SK-N-SH treated with all-trans-retinoic acid at 6 μM for 48 hours (cell line): ENCODE results near the gene CFTR.

Experiments used
- ATAC-seq: fragments of 200-7000 bp; cut with Tn5 transposase; 3 replicates; pipeline ENCODE4 v1.9.1; 2020; ENCODE audit warnings: mild to moderate bottlenecking, moderate library complexity
- ARNTL ChIP-seq: fragments of 450-650 bp; formaldehyde crosslinking; IDR thresholded peaks from 2 replicates; pipeline ENCODE4 v1.5.0; 2020; ENCODE audit warnings: low read depth, mild to moderate bottlenecking, moderate library complexity, borderline replicate concordance
- BACH2 ChIP-seq: fragments of 250-450 bp; sonication (Bioruptor Pico); IDR thresholded peaks from 2 replicates; pipeline ENCODE4 v1.9.0; 2021; ENCODE audit warnings: mild to moderate bottlenecking, borderline replicate concordance
- CSDC2 ChIP-seq: fragments of 250-450 bp; sonication (Bioruptor Pico); IDR thresholded peaks from 2 replicates; pipeline ENCODE4 v1.5.0; 2020; ENCODE audit warnings: mild to moderate bottlenecking, moderate library complexity
- ESRRG ChIP-seq: fragments of 250-450 bp; sonication (Bioruptor Pico); IDR thresholded peaks from 2 replicates; pipeline ENCODE4 v1.6.1; 2021; ENCODE audit warnings: mild to moderate bottlenecking
- GLIS3 ChIP-seq: fragments of 250-450 bp; sonication (Bioruptor Pico); IDR thresholded peaks from 2 replicates; pipeline ENCODE4 v1.5.0; 2020; ENCODE audit warnings: mild to moderate bottlenecking, moderate library complexity
- ISL1 ChIP-seq: fragments of 250-450 bp; sonication (Bioruptor Pico); IDR thresholded peaks from 2 replicates; pipeline ENCODE4 v2.1.2; 2022; ENCODE audit warnings: mild to moderate bottlenecking, moderate library complexity
- OSR1 ChIP-seq: fragments of 250-450 bp; sonication (Bioruptor Pico); IDR thresholded peaks from 2 replicates; pipeline ENCODE4 v1.8.0; 2022; ENCODE audit warnings: moderate library complexity, mild to moderate bottlenecking, inconsistent platforms
- PPARA ChIP-seq: fragments of 250-450 bp; sonication (Bioruptor Pico); IDR thresholded peaks from 2 replicates; pipeline ENCODE4 v1.5.0; 2020; ENCODE audit warnings: mild to moderate bottlenecking, borderline replicate concordance
- RARB ChIP-seq: fragments of 250-450 bp; sonication (Bioruptor Pico); IDR thresholded peaks from 2 replicates; pipeline ENCODE4 v1.8.0; 2021; ENCODE audit warnings: mild to moderate bottlenecking, moderate library complexity
- TCF4 ChIP-seq: fragments of 250-450 bp; sonication (Bioruptor Pico); IDR thresholded peaks from 2 replicates; pipeline ENCODE4 v1.8.0; 2021; ENCODE audit warnings: mild to moderate bottlenecking, moderate library complexity, borderline replicate concordance
- TOX ChIP-seq: fragments of 250-450 bp; sonication (Bioruptor Pico); IDR thresholded peaks from 2 replicates; pipeline ENCODE4 v1.8.0; 2021; ENCODE audit warnings: mild to moderate bottlenecking, moderate library complexity, borderline replicate concordance
- ZC3H10 ChIP-seq: fragments of 250-450 bp; sonication (Bioruptor Pico); IDR thresholded peaks from 2 replicates; pipeline ENCODE4 v1.5.1; 2021; ENCODE audit warnings: mild to moderate bottlenecking, moderate library complexity
- ZFP3 ChIP-seq: fragments of 250-450 bp; sonication (Bioruptor Pico); IDR thresholded peaks from 2 replicates; pipeline ENCODE4 v1.5.0; 2020; ENCODE audit warnings: mild to moderate bottlenecking, moderate library complexity
- ZFP30 ChIP-seq: fragments of 450-650 bp; formaldehyde crosslinking; IDR thresholded peaks from 2 replicates; pipeline ENCODE4 v1.5.0; 2022; ENCODE audit warnings: mild to moderate bottlenecking, moderate library complexity
- ZNF565 ChIP-seq: fragments of 450-650 bp; formaldehyde crosslinking; conservative IDR thresholded peaks from 2 replicates; pipeline ENCODE4 v1.5.0; 2020; ENCODE audit warnings: low read depth, mild to moderate bottlenecking, moderate library complexity
- ZNF70 ChIP-seq: fragments of 450-650 bp; formaldehyde crosslinking; IDR thresholded peaks from 2 replicates; pipeline ENCODE4 v1.5.0; 2020; ENCODE audit warnings: mild to moderate bottlenecking, moderate library complexity
- ZNF8 ChIP-seq: fragments of 450-650 bp; formaldehyde crosslinking; IDR thresholded peaks from 2 replicates; pipeline ENCODE4 v1.5.0; 2020; ENCODE audit warnings: mild to moderate bottlenecking, moderate library complexity
- TF ChIP-seq, protein P1 (sequence below): fragments of 250-450 bp; sonication (Bioruptor Pico); IDR thresholded peaks from 2 replicates; pipeline ENCODE4 v1.5.0; 2020; ENCODE audit warnings: mild to moderate bottlenecking, moderate library complexity
- TF ChIP-seq, protein P2 (sequence below): fragments of 250-450 bp; sonication (Bioruptor Pico); IDR thresholded peaks from 2 replicates; pipeline ENCODE4 v1.8.0; 2021; ENCODE audit warnings: low read depth, mild to moderate bottlenecking, moderate library complexity, borderline replicate concordance
- TF ChIP-seq, protein P3 (sequence below): fragments of 250-450 bp; sonication (Bioruptor Pico); IDR thresholded peaks from 2 replicates; pipeline ENCODE4 v1.5.1; 2021; ENCODE audit warnings: mild to moderate bottlenecking, moderate library complexity
- TF ChIP-seq, protein P4 (sequence below): fragments of 250-450 bp; sonication (Bioruptor Pico); IDR thresholded peaks from 2 replicates; pipeline ENCODE4 v1.8.0; 2020; ENCODE audit warnings: mild to moderate bottlenecking, moderate library complexity, borderline replicate concordance
- TF ChIP-seq, protein P5 (sequence below): fragments of 250-450 bp; sonication (Bioruptor Pico); IDR thresholded peaks from 2 replicates; pipeline ENCODE4 v1.5.1; 2020; ENCODE audit warnings: low read depth, mild to moderate bottlenecking, moderate library complexity

CFTR gene

DNA sequence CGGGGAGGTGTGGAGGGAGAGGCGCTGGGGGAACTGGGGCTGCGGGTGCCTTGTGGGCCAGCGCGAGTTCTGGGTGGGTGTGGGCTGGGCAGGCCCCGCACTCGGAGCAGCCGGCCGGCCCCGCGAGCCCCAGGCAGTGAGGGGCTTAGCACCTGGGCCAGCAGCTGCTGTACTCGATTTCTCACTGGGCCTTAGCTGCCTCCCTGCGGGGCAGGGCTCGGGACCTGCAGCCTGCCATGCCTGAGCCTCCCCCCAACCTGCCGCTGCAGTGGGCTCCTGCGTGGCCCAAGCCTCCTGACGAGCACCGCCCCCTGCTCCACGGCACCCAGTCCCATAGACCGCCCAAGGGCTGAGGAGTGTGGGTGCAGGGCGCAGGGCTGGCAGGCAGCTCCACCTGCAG lies 116.3 kb downstream of the CFTR start:
- no peak for ATAC-seq
- TF ChIP-seq ZFP30 (CRISPR knock-in tag): no peak
- no peak for TF ChIP-seq RARB (CRISPR knock-in tag)
- no peak for TF ChIP-seq GLIS3 (CRISPR knock-in tag)
- TF ChIP-seq OSR1 (CRISPR knock-in tag): no peak
- no peak for TF ChIP-seq TCF4 (CRISPR knock-in tag)
- TF ChIP-seq ZFP3 (CRISPR knock-in tag): no peak
- no peak for TF ChIP-seq CSDC2 (CRISPR knock-in tag)
- no peak for TF ChIP-seq PPARA
- no peak for TF ChIP-seq ZNF565 (CRISPR knock-in tag)
- no peak for TF ChIP-seq ZC3H10 (CRISPR knock-in tag)
- TF ChIP-seq BACH2 (CRISPR knock-in tag): no peak
- TF ChIP-seq, protein P1, sequence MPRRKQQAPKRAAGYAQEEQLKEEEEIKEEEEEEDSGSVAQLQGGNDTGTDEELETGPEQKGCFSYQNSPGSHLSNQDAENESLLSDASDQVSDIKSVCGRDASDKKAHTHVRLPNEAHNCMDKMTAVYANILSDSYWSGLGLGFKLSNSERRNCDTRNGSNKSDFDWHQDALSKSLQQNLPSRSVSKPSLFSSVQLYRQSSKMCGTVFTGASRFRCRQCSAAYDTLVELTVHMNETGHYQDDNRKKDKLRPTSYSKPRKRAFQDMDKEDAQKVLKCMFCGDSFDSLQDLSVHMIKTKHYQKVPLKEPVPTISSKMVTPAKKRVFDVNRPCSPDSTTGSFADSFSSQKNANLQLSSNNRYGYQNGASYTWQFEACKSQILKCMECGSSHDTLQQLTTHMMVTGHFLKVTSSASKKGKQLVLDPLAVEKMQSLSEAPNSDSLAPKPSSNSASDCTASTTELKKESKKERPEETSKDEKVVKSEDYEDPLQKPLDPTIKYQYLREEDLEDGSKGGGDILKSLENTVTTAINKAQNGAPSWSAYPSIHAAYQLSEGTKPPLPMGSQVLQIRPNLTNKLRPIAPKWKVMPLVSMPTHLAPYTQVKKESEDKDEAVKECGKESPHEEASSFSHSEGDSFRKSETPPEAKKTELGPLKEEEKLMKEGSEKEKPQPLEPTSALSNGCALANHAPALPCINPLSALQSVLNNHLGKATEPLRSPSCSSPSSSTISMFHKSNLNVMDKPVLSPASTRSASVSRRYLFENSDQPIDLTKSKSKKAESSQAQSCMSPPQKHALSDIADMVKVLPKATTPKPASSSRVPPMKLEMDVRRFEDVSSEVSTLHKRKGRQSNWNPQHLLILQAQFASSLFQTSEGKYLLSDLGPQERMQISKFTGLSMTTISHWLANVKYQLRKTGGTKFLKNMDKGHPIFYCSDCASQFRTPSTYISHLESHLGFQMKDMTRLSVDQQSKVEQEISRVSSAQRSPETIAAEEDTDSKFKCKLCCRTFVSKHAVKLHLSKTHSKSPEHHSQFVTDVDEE (CRISPR knock-in tag): no peak
- TF ChIP-seq ZNF8 (CRISPR knock-in tag): no peak
- TF ChIP-seq, protein P2, sequence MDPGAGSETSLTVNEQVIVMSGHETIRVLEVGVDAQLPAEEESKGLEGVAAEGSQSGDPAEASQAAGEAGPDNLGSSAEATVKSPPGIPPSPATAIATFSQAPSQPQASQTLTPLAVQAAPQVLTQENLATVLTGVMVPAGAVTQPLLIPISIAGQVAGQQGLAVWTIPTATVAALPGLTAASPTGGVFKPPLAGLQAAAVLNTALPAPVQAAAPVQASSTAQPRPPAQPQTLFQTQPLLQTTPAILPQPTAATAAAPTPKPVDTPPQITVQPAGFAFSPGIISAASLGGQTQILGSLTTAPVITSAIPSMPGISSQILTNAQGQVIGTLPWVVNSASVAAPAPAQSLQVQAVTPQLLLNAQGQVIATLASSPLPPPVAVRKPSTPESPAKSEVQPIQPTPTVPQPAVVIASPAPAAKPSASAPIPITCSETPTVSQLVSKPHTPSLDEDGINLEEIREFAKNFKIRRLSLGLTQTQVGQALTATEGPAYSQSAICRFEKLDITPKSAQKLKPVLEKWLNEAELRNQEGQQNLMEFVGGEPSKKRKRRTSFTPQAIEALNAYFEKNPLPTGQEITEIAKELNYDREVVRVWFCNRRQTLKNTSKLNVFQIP (CRISPR knock-in tag): no peak
- TF ChIP-seq, protein P3, sequence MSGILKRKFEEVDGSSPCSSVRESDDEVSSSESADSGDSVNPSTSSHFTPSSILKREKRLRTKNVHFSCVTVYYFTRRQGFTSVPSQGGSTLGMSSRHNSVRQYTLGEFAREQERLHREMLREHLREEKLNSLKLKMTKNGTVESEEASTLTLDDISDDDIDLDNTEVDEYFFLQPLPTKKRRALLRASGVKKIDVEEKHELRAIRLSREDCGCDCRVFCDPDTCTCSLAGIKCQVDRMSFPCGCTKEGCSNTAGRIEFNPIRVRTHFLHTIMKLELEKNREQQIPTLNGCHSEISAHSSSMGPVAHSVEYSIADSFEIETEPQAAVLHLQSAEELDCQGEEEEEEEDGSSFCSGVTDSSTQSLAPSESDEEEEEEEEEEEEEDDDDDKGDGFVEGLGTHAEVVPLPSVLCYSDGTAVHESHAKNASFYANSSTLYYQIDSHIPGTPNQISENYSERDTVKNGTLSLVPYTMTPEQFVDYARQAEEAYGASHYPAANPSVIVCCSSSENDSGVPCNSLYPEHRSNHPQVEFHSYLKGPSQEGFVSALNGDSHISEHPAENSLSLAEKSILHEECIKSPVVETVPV: no peak
- TF ChIP-seq, protein P4, sequence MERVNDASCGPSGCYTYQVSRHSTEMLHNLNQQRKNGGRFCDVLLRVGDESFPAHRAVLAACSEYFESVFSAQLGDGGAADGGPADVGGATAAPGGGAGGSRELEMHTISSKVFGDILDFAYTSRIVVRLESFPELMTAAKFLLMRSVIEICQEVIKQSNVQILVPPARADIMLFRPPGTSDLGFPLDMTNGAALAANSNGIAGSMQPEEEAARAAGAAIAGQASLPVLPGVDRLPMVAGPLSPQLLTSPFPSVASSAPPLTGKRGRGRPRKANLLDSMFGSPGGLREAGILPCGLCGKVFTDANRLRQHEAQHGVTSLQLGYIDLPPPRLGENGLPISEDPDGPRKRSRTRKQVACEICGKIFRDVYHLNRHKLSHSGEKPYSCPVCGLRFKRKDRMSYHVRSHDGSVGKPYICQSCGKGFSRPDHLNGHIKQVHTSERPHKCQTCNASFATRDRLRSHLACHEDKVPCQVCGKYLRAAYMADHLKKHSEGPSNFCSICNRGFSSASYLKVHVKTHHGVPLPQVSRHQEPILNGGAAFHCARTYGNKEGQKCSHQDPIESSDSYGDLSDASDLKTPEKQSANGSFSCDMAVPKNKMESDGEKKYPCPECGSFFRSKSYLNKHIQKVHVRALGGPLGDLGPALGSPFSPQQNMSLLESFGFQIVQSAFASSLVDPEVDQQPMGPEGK (CRISPR knock-in tag): no peak
- TF ChIP-seq ESRRG (CRISPR knock-in tag): no peak

DNA sequence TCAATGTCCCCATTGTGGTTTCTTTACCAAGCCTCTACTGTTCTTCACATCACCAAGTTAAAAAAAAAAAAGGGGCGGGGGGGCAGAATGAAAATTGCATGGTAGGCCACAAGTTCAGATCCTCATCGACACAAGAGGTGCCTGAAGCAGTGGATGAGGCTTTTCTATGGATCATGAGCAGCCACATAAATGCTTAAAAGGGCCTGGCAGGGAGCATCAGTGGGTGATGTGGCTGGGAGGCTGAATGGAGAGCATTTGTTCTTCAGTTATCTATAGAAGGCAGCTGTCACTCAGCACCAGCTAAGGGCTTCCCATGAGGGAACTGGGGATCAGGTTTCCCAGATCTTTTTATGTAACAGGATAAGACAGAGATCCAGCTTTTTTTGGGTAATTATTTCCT lies 117.9 kb downstream of the CFTR start:
- no peak for TF ChIP-seq CSDC2 (CRISPR knock-in tag)
- no peak for ATAC-seq

DNA sequence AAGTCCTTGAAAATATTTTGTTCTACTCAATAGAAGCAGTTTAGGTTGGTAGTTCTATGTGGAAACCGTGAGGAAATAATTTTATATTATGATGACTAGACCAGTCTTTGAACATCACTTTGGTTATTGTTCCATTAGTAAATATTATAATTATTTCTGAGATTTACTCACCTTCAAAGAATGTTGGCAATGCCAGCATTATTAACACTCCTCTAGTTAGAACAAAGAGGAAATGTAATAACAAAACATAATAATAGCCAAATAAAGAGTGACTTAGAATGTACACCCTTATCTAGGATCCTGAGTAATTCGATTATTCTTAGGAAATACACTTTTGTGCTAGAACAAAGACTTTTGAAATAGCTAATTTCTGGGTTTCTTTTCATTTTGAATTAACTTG lies 121.1 kb downstream of the CFTR start:
- no peak for ATAC-seq
- TF ChIP-seq, protein P4 (CRISPR knock-in tag): no peak
- TF ChIP-seq GLIS3 (CRISPR knock-in tag): no peak
- TF ChIP-seq ISL1 (CRISPR knock-in tag): no peak
- TF ChIP-seq, protein P1 (CRISPR knock-in tag): no peak
- TF ChIP-seq OSR1 (CRISPR knock-in tag): no peak
- no peak for TF ChIP-seq ZNF70
- TF ChIP-seq ZFP3 (CRISPR knock-in tag): no peak
- TF ChIP-seq ZFP30 (CRISPR knock-in tag): no peak
- no peak for TF ChIP-seq ARNTL
- no peak for TF ChIP-seq ZC3H10 (CRISPR knock-in tag)
- TF ChIP-seq, protein P5, sequence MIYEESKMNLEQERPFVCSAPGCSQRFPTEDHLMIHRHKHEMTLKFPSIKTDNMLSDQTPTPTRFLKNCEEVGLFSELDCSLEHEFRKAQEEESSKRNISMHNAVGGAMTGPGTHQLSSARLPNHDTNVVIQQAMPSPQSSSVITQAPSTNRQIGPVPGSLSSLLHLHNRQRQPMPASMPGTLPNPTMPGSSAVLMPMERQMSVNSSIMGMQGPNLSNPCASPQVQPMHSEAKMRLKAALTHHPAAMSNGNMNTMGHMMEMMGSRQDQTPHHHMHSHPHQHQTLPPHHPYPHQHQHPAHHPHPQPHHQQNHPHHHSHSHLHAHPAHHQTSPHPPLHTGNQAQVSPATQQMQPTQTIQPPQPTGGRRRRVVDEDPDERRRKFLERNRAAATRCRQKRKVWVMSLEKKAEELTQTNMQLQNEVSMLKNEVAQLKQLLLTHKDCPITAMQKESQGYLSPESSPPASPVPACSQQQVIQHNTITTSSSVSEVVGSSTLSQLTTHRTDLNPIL (CRISPR knock-in tag): no peak
- TF ChIP-seq, protein P3: no peak
- TF ChIP-seq ESRRG (CRISPR knock-in tag): no peak
- TF ChIP-seq PPARA: no peak
- no peak for TF ChIP-seq TOX (CRISPR knock-in tag)
